H9 (cell line): ENCODE data around the gene STYK1. TPM values are rescaled to one million over a fixed set of nuclear protein-coding genes. Genes with fewer than 3 reads are reported as not detected.

Source experiments
- DNase-seq: peaks from one replicate; pipeline ENCODE4 v3.0.0-alpha.2; 2017
- H2AFZ ChIP-seq: one replicate; pipeline ENCODE4 v1.6.1; 2013; ENCODE audit warnings: mild to moderate bottlenecking, low read length, control low read depth, moderate library complexity
- H2AK5ac ChIP-seq: 2 replicates; pipeline ENCODE4 v1.6.1; 2013; ENCODE audit warnings: low read length, control low read depth, mixed read lengths; ENCODE audit not compliant: insufficient read length
- H2BK120ac ChIP-seq: one replicate; pipeline ENCODE4 v1.6.1; 2013; ENCODE audit warnings: low read depth, mild to moderate bottlenecking, low read length, control low read depth, inconsistent platforms; ENCODE audit not compliant: poor library complexity, severe bottlenecking
- H2BK12ac ChIP-seq: 2 replicates; pipeline ENCODE4 v1.6.1; 2013; ENCODE audit warnings: low read length, control low read depth, mixed read lengths, low read depth; ENCODE audit not compliant: insufficient read length
- H2BK15ac ChIP-seq: 2 replicates; pipeline ENCODE4 v1.6.1; 2013; ENCODE audit warnings: low read depth, low read length, control low read depth
- H2BK20ac ChIP-seq: one replicate; pipeline ENCODE4 v1.6.1; 2013; ENCODE audit warnings: low read depth, mild to moderate bottlenecking, low read length, control low read depth, inconsistent platforms; ENCODE audit not compliant: poor library complexity, severe bottlenecking
- H2BK5ac ChIP-seq: 2 replicates; pipeline ENCODE4 v1.6.1; 2013; ENCODE audit warnings: low read length, control low read depth, mixed read lengths; ENCODE audit not compliant: insufficient read length
- H3K14ac ChIP-seq: 2 replicates; pipeline ENCODE4 v1.6.1; 2013; ENCODE audit warnings: low read length, control low read depth; ENCODE audit not compliant: insufficient read depth
- H3K18ac ChIP-seq: 2 replicates; pipeline ENCODE4 v1.6.1; 2013; ENCODE audit warnings: low read depth, mild to moderate bottlenecking, mixed read lengths, low read length, control low read depth; ENCODE audit not compliant: insufficient read length
- H3K23ac ChIP-seq: 2 replicates; pipeline ENCODE4 v1.6.1; 2013; ENCODE audit warnings: low read length, control low read depth, mixed read lengths, low read depth; ENCODE audit not compliant: insufficient read length
- H3K23me2 ChIP-seq: 2 replicates; pipeline ENCODE4 v1.6.1; 2013; ENCODE audit warnings: low read depth, mild to moderate bottlenecking, mixed read lengths, low read length, control low read depth; ENCODE audit not compliant: insufficient read length, poor library complexity, severe bottlenecking
- H3K27ac ChIP-seq: 2 replicates; pipeline ENCODE4 v1.5.1; 2013; ENCODE audit warnings: low read length, control low read depth, mixed read lengths, low read depth; ENCODE audit not compliant: insufficient read length
- H3K27me3 ChIP-seq: 2 replicates; pipeline ENCODE4 v1.6.1; 2013; ENCODE audit warnings: low read length, control low read depth, inconsistent platforms; ENCODE audit not compliant: insufficient read depth
- H3K4ac ChIP-seq: 2 replicates; pipeline ENCODE4 v1.6.1; 2013; ENCODE audit warnings: low read depth, mild to moderate bottlenecking, control low read depth, inconsistent platforms, low read length, moderate library complexity
- H3K4me1 ChIP-seq: 2 replicates; pipeline ENCODE4 v1.6.1; 2013; ENCODE audit warnings: low read length, control low read depth, inconsistent platforms; ENCODE audit not compliant: insufficient read depth
- H3K4me2 ChIP-seq: 2 replicates; pipeline ENCODE4 v1.6.1; 2013; ENCODE audit warnings: low read length, control low read depth, mixed read lengths; ENCODE audit not compliant: insufficient read length, insufficient read depth
- H3K56ac ChIP-seq: 2 replicates; pipeline ENCODE4 v1.6.1; 2013; ENCODE audit warnings: low read depth, mild to moderate bottlenecking, mixed read lengths, low read length, control low read depth; ENCODE audit not compliant: insufficient read length
- H3K79me1 ChIP-seq: 2 replicates; pipeline ENCODE4 v1.6.1; 2013; ENCODE audit warnings: low read depth, mild to moderate bottlenecking, moderate library complexity, low read length, control low read depth, inconsistent platforms; ENCODE audit not compliant: insufficient read depth, poor library complexity, severe bottlenecking
- H3K79me2 ChIP-seq: 2 replicates; pipeline ENCODE4 v1.6.1; 2013; ENCODE audit warnings: low read length, control low read depth, inconsistent platforms; ENCODE audit not compliant: insufficient read depth
- H3K9ac ChIP-seq: 2 replicates; pipeline ENCODE4 v1.6.1; 2013; ENCODE audit warnings: low read length, control low read depth, mixed read lengths; ENCODE audit not compliant: insufficient read length; ENCODE audit errors: extremely low read depth
- H3K9me3 ChIP-seq: one replicate; pipeline ENCODE4 v1.6.1; 2013; ENCODE audit warnings: low read depth, low read length, inconsistent platforms; ENCODE audit not compliant: control insufficient read depth
- H3T11ph ChIP-seq: one replicate; pipeline ENCODE4 v1.6.1; 2013; ENCODE audit warnings: mild to moderate bottlenecking, low read length, control low read depth, inconsistent platforms
- H4K20me1 ChIP-seq: one replicate; pipeline ENCODE4 v1.6.1; 2013; ENCODE audit not compliant: control insufficient read depth, insufficient read length, insufficient read depth
- H4K5ac ChIP-seq: 2 replicates; pipeline ENCODE4 v1.6.1; 2013; ENCODE audit warnings: low read depth, mild to moderate bottlenecking, mixed read lengths, low read length, control low read depth; ENCODE audit not compliant: insufficient read length
- H4K8ac ChIP-seq: replicated peaks from 2 replicates; pipeline ENCODE4 v1.6.1; 2013; ENCODE audit warnings: low read length, control low read depth, mixed read lengths, low read depth; ENCODE audit not compliant: insufficient read length
- H4K91ac ChIP-seq: 2 replicates; pipeline ENCODE4 v1.6.1; 2013; ENCODE audit warnings: low read depth, mild to moderate bottlenecking, moderate library complexity, mixed read lengths, low read length, control low read depth; ENCODE audit not compliant: insufficient read length
- H3K27ac Mint-ChIP-seq, 3 experiments: 2 replicates in 2 of 3; 3 replicates in 1 of 3; pipeline ENCODE4 v1.8.0; 2020 to 2021; ENCODE audit warnings: mixed read lengths in 3 of 3, mild to moderate bottlenecking in 1 of 3, moderate library complexity in 1 of 3
- H3K27me3 Mint-ChIP-seq: 2 replicates; pipeline ENCODE4 v1.8.0; 2021; ENCODE audit warnings: low read depth, mild to moderate bottlenecking, moderate library complexity, mixed read lengths
- H3K36me3 Mint-ChIP-seq, 3 experiments: 2 replicates in 2 of 3; 3 replicates in 1 of 3; pipeline ENCODE4 v1.8.0; 2020 to 2021; ENCODE audit warnings: low read depth in 3 of 3, mixed read lengths in 3 of 3; ENCODE audit not compliant: insufficient read depth in 1 of 3
- H3K4me1 Mint-ChIP-seq, 2 experiments: 2 replicates each; pipeline ENCODE4 v1.8.0; 2020; ENCODE audit warnings: mixed read lengths in 2 of 2
- H3K4me3 Mint-ChIP-seq, 2 experiments: 2 replicates in 1 of 2; 3 replicates in 1 of 2; pipeline ENCODE4 v1.8.0; 2020 to 2021; ENCODE audit warnings: mild to moderate bottlenecking in 2 of 2, mixed read lengths in 2 of 2, moderate library complexity in 1 of 2
- H3K9me3 Mint-ChIP-seq, 2 experiments: 2 replicates in 1 of 2; 3 replicates in 1 of 2; pipeline ENCODE4 v1.8.0; 2020; ENCODE audit warnings: mild to moderate bottlenecking in 2 of 2, mixed read lengths in 2 of 2, moderate library complexity in 1 of 2
- total RNA-seq: library from RNA; stranded (reverse); gene quantifications from 2 replicates; pipeline ENCODE4 v1.2.1, GENCODE V29; 2021
- TF ChIP-seq, protein P1 (sequence below): fragments of 200-600 bp; sonication (generic); conservative IDR thresholded peaks from 3 replicates; pipeline ENCODE4 v1.8.0; 2021; ENCODE audit warnings: antibody characterized with exemption, mild to moderate bottlenecking

The STYK1 gene
- total RNA-seq, 1 experiment from 2014 or later: 0.37 TPM

DNA sequence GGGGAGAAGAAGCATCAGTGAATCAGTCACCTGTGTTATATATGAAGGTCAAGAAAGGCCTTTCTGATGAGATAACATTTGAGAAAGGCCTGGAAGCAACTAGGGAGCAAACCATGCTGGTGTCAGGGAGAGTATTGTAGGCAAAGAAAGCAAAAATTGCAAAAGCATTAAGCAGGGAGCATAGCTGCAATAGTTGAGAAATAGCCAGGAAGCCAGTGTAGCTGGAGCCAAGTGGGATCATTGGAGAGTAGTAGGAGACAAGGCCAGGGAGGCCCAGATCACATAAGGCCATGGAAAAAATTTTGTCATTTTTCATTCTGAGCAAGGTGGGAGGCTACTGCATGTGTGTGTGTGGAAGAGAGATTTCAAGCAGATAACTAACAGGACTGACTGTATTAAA is 41.6 kb downstream of the STYK1 start:
- Histone ChIP-seq H3K9me3 (no peaks in the 10 kb centered on the region), H3K56ac (no peak overlapping the region), H2BK120ac (no peak overlapping the region), H3K23me2 (no peaks in the 10 kb centered on the region), H3K27ac (no peak overlapping the region), H3K4ac (no peak overlapping the region), H4K5ac (no peak overlapping the region), H2BK15ac (no peak overlapping the region), H2BK20ac (no peak overlapping the region), H4K20me1 (no peaks in the 10 kb centered on the region), H3K14ac (no peak overlapping the region), H3K4me1 (no peaks in the 10 kb centered on the region), H3K18ac (no peak overlapping the region), H3K27me3 (no peaks in the 10 kb centered on the region), H2AFZ (no peak overlapping the region), H2AK5ac (no peak overlapping the region), H3K4me2 (no peak overlapping the region), H4K91ac (no peak overlapping the region), H3K79me1 (no peaks in the 10 kb centered on the region), H3K23ac (no peak overlapping the region), H3K79me2 (no peaks in the 10 kb centered on the region), H2BK5ac (no peak overlapping the region), H3T11ph (no peak overlapping the region), H4K8ac (no peak overlapping the region), H2BK12ac (no peak overlapping the region), H3K9ac (no peak overlapping the region)
- Mint-ChIP-seq H3K36me3 (peaks cover 0 to under 1% (median 0%) of the 10 kb centered on the region in 3 experiments; a peak in 2 of 7 replicates), H3K9me3 (no peaks in the 10 kb centered on the region), H3K4me3 (no peak overlapping the region), H3K27me3 (no peaks in the 10 kb centered on the region), H3K4me1 (peaks cover 16% of the 10 kb centered on the region in 2 experiments), H3K27ac (no peak overlapping the region)
- no peak for DNase-seq
- TF ChIP-seq, protein P1, sequence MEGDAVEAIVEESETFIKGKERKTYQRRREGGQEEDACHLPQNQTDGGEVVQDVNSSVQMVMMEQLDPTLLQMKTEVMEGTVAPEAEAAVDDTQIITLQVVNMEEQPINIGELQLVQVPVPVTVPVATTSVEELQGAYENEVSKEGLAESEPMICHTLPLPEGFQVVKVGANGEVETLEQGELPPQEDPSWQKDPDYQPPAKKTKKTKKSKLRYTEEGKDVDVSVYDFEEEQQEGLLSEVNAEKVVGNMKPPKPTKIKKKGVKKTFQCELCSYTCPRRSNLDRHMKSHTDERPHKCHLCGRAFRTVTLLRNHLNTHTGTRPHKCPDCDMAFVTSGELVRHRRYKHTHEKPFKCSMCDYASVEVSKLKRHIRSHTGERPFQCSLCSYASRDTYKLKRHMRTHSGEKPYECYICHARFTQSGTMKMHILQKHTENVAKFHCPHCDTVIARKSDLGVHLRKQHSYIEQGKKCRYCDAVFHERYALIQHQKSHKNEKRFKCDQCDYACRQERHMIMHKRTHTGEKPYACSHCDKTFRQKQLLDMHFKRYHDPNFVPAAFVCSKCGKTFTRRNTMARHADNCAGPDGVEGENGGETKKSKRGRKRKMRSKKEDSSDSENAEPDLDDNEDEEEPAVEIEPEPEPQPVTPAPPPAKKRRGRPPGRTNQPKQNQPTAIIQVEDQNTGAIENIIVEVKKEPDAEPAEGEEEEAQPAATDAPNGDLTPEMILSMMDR: no peak
